Ishikawa (cell line): Measurements from ENCODE around the gene SPINK13.

ENCODE experiments used
- EP300 ChIP-seq: IDR thresholded peaks from 2 replicates; pipeline ENCODE4 v1.6.1; 2012; ENCODE audit warnings: borderline replicate concordance
- YY1 ChIP-seq: IDR thresholded peaks from 2 replicates; pipeline ENCODE4 v1.6.1; 2012; ENCODE audit warnings: low read depth

DNA sequence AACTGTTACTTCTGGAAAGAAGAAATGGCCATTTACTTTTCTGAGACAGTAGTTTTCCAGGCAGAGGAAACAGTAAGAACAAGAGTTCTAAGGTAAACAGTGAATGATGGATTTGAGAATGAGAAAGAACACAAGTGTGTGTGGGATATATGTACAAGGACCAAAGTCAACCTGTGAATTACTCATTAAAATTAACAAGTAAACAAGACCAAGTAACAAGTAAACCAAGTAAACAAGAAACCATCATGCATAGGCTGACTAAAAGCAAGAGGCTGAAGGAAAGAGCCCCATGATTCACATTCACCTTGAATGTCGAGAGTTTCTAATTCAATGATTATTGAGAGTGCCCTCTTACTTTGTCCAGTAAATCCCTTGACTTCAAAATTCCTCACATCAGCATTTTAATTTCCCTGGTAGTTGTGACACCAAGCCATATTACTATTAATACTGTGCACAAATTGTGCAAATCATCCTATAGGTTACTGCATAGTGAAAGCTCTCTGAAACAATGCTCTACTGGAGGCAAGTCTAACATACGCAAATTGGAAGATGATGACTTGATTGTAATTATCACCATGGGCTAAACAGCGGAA is 40.1 kb upstream of the SPINK13 start:
- TF ChIP-seq YY1 (no peak), EP300 (no peak)
